ENCODE data around the gene SULT4A1.

- TF ChIP-seq POLR2AphosphoS5 (IDR thresholded peaks at IDR 0.05), result no peak
- no peak for TF ChIP-seq CTCF (IDR thresholded peaks at IDR 0.05)
- no peak for TF ChIP-seq POLR2A (IDR thresholded peaks at IDR 0.05)
- TF ChIP-seq EP300 (IDR thresholded peaks at IDR 0.05), result no peak
Observed at GRCh38 chr22:43840851-43841250, 21.5 kb downstream of the SULT4A1 start.
